Esophagus squamous epithelium (tissue), 5 donors: ENCODE data around the gene IER5L. TPM values are rescaled to one million over a fixed set of nuclear protein-coding genes. Genes with fewer than 3 reads are reported as not detected.

Experiments used
- DNase-seq: peaks from one replicate; lab custom pipeline; 2025; lab: John Stamatoyannopoulos, UW
- H3K27ac ChIP-seq, 4 donors: fragments of 200-600 bp; sonication (generic); one replicate each; pipeline ENCODE4 v1.5.1; 2016 to 2019; ENCODE audit warnings: mild to moderate bottlenecking in 1 of 4
- H3K27me3 ChIP-seq, 4 donors: fragments of 200-600 bp; sonication (generic); 1 replicate in 3 of 4; 2 replicates in 1 of 4; pipeline versions ENCODE4 v1.5.1 to v1.6.0; 2017 to 2021; ENCODE audit warnings: antibody characterized with exemption in 1 of 4
- H3K36me3 ChIP-seq, 3 donors: fragments of 200-600 bp; sonication (generic); one replicate each; pipeline ENCODE4 v1.5.1; 2016 to 2019
- H3K4me1 ChIP-seq, 3 donors: fragments of 200-600 bp; sonication (generic); one replicate each; pipeline ENCODE4 v1.5.1; 2017 to 2019
- H3K4me3 ChIP-seq, 4 donors: fragments of 200-600 bp; sonication (generic); 1 replicate in 3 of 4; 2 replicates in 1 of 4; pipeline ENCODE4 v1.5.1; 2016 to 2019; ENCODE audit warnings: mild to moderate bottlenecking in 2 of 4, moderate library complexity in 1 of 4
- H3K9me3 ChIP-seq, 3 donors: fragments of 200-600 bp; sonication (generic); one replicate each; pipeline ENCODE4 v1.5.1; 2016 to 2019
- CTCF ChIP-seq, 6 experiments: fragments of 450-650 bp in 4 of 6; fragments of 200-600 bp in 2 of 6; sonication (generic) in 2 of 6; IDR thresholded peaks; one replicate each; pipeline ENCODE4 v1.5.1; 2016 to 2019; ENCODE audit warnings: antibody characterized with exemption in 6 of 6, mild to moderate bottlenecking in 4 of 6, moderate library complexity in 4 of 6
- POLR2A ChIP-seq, 4 donors: fragments of 450-650 bp; IDR thresholded peaks; one replicate each; pipeline ENCODE4 v1.6.1; 2017; ENCODE audit warnings: antibody characterized with exemption in 4 of 4, mild to moderate bottlenecking in 4 of 4, moderate library complexity in 3 of 4
- WGBS, 2 donors: methylation state at CpG; one replicate each; pipeline ENCODE4 v1.1.5; 2018; 5-methylcytosine and 5-hydroxymethylcytosine counted together
- intact Hi-C: fragments of 100-400 bp; cut with DNase I; formaldehyde crosslinking; loops from one replicate; pipeline ENCODE4 v1.15.0; 2022
- total RNA-seq, 4 donors: library from RNA; depleted of rRNA; stranded (reverse); fragments of >200 nt; gene quantifications; one replicate each; pipeline ENCODE4 v1.1.0, GENCODE V29; 2016
- donor health status: DM: yes; HTN: yes; CAD: no.

The IER5L gene
- total RNA-seq = 1 to 10 TPM; 6.1 to 8.7 (median 7.2) TPM

- Histone ChIP-seq H3K9me3 (no peaks in the 10 kb centered on the region), H3K4me1 (peaks cover 21 to 46% (median 25%) of the 10 kb centered on the region in 3 donors), H3K4me3 (peak within 1 kb of the TSS; percentile 75 to 83 (median 82)), H3K27me3 (peaks cover 0 to 5% (median 0%) of the 10 kb centered on the region in 4 donors), H3K27ac (peak within 1 kb of the TSS; percentile 96 to 100 (median 98)), H3K36me3 (no peaks in the 10 kb centered on the region)
- 0% methylated on average over 8 to 14 of the region's 90 CpGs for WGBS, 2 donors
- DNase-seq = peak; percentile 76
- TF ChIP-seq CTCF (IDR thresholded peaks at IDR 0.05) (peak in 2 of 6 experiments; percentile 12 to 19), POLR2A (IDR thresholded peaks at IDR 0.05) (peak in 3 of 4 donors; percentile 64 to 98 (median 95))
- intact Hi-C loops = loop anchor here (2.0 to 5.0 kb wide), 2 partner anchors 36 to 317 kb away; no protein-coding TSS in a partner anchor
These were observed at the start of gene IER5L for GRCh38 chr9:129177791-129178567. Gene IER5L, minus strand, starts transcription at chr9:129178261. Its CDS starts 209 bp downstream, at chr9:129178052.

GRCh38 chr9:129227843-129228189, 49.8 kb upstream of the IER5L start:
- no peak for TF ChIP-seq CTCF (IDR thresholded peaks at IDR 0.05)
- TF ChIP-seq POLR2A (IDR thresholded peaks at IDR 0.05) = no peak
- intact Hi-C loops = no loop called here
- peaks cover 5 to 19% (median 9%) of the 10 kb centered on the region in 3 donors for H3K4me1 ChIP-seq
- H3K9me3 ChIP-seq = no peaks in the 10 kb centered on the region
- no peak for DNase-seq
- no peak overlapping the region for H3K4me3 ChIP-seq
- 81 to 95% methylated on average over 10 of the region's 10 CpGs for WGBS, 2 donors
- H3K27ac ChIP-seq = no peak overlapping the region
- H3K27me3 ChIP-seq = no peaks in the 10 kb centered on the region
- H3K36me3 ChIP-seq = no peaks in the 10 kb centered on the region

- DNase-seq = no peak
- no peak for TF ChIP-seq CTCF (IDR thresholded peaks at IDR 0.05)
- no peak for TF ChIP-seq POLR2A (IDR thresholded peaks at IDR 0.05)
- 7 to 8% methylated on average over 2 to 5 of the region's 12 CpGs for WGBS, 2 donors
- Histone ChIP-seq H3K36me3 (no peaks in the 10 kb centered on the region), H3K27me3 (no peaks in the 10 kb centered on the region), H3K4me1 (peaks cover 5 to 19% (median 9%) of the 10 kb centered on the region in 3 donors), H3K9me3 (no peaks in the 10 kb centered on the region), H3K27ac (peak overlapping the region in 3 of 4 donors; percentile 10 to 53 (median 52)), H3K4me3 (no peak overlapping the region)
- intact Hi-C loops = no loop called here
These were observed 47.8 kb upstream of the IER5L start for GRCh38 chr9:129225815-129226214.

- Histone ChIP-seq H3K36me3 (no peaks in the 10 kb centered on the region), H3K27me3 (no peaks in the 10 kb centered on the region), H3K4me1 (peaks cover 5 to 19% (median 9%) of the 10 kb centered on the region in 3 donors), H3K4me3 (no peak overlapping the region), H3K27ac (peak overlapping the region in 3 of 4 donors; percentile 10 to 52 (median 39)), H3K9me3 (no peaks in the 10 kb centered on the region)
- TF ChIP-seq CTCF (IDR thresholded peaks at IDR 0.05) = no peak
- WGBS, 2 donors = 74 to 83% methylated on average over 3 of the region's 3 CpGs
- no peak for DNase-seq
- intact Hi-C loops = no loop called here
These were observed 47.4 kb upstream of the IER5L start for GRCh38 chr9:129225490-129225778.
